Epithelial cell of proximal tubule (primary cell): Measurements from ENCODE around the gene CNDP2. TPM values are rescaled to one million over a fixed set of nuclear protein-coding genes. Genes with fewer than 3 reads are reported as not detected.

Experiments
- DNase-seq: peaks from one replicate; pipeline ENCODE4 v3.0.0-alpha.2; 2011; ENCODE audit warnings: low read depth
- H3K4me3 ChIP-seq: 2 replicates; pipeline ENCODE4 v1.5.1; 2011; ENCODE audit warnings: low read depth, mild to moderate bottlenecking, low read length
- total RNA-seq: library from RNA; depleted of rRNA; stranded (reverse); fragments of >200 nt; gene quantifications from 2 replicates; pipeline ENCODE4 v1.2.3, GENCODE V29; 2015
- TF ChIP-seq, protein P1 (sequence below): conservative IDR thresholded peaks from 2 replicates; pipeline ENCODE4 v1.5.1; 2012; ENCODE audit warnings: low read depth, mild to moderate bottlenecking, low read length

Gene CNDP2
- total RNA-seq, 1 donor from 2014 or later, result 171 TPM

DNA sequence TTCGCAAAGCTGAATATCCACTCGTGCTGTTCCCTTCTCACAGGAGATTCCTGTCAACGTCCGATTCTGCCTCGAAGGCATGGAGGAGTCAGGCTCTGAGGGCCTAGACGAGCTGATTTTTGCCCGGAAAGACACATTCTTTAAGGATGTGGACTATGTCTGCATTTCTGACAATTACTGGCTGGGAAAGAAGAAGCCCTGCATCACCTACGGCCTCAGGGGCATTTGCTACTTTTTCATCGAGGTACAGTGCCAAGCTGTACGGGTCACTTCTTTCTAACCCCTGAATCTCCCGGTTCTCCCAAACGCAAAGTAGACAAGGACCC lies 14.6 kb downstream of the CNDP2 start:
- DNase-seq, result no peak
- H3K4me3 ChIP-seq, result no peak overlapping the region
- TF ChIP-seq, protein P1, sequence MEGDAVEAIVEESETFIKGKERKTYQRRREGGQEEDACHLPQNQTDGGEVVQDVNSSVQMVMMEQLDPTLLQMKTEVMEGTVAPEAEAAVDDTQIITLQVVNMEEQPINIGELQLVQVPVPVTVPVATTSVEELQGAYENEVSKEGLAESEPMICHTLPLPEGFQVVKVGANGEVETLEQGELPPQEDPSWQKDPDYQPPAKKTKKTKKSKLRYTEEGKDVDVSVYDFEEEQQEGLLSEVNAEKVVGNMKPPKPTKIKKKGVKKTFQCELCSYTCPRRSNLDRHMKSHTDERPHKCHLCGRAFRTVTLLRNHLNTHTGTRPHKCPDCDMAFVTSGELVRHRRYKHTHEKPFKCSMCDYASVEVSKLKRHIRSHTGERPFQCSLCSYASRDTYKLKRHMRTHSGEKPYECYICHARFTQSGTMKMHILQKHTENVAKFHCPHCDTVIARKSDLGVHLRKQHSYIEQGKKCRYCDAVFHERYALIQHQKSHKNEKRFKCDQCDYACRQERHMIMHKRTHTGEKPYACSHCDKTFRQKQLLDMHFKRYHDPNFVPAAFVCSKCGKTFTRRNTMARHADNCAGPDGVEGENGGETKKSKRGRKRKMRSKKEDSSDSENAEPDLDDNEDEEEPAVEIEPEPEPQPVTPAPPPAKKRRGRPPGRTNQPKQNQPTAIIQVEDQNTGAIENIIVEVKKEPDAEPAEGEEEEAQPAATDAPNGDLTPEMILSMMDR, result no peak

DNA sequence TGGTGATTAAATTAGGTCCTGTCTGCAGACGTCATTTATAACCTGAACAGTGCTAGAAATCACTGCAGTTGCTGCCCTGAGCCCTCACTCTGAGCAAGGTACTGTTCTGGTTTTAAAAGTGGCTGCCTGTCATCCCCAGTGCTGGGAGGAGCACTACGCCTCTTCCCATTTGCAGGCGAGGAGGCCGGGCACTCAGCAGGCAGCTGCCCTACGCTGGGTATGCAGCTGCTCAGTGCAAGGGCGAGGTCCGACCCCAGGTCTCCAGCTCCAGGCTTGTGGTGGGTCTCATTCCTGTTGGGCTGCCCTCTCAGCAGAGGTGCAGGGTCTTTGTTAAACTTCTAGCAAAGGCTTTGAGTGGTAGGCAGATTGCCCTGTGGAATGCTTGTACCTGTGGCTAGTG lies 15.7 kb downstream of the CNDP2 start:
- DNase-seq, result no peak
- TF ChIP-seq, protein P1, result no peak
- no peak overlapping the region for H3K4me3 ChIP-seq

DNA sequence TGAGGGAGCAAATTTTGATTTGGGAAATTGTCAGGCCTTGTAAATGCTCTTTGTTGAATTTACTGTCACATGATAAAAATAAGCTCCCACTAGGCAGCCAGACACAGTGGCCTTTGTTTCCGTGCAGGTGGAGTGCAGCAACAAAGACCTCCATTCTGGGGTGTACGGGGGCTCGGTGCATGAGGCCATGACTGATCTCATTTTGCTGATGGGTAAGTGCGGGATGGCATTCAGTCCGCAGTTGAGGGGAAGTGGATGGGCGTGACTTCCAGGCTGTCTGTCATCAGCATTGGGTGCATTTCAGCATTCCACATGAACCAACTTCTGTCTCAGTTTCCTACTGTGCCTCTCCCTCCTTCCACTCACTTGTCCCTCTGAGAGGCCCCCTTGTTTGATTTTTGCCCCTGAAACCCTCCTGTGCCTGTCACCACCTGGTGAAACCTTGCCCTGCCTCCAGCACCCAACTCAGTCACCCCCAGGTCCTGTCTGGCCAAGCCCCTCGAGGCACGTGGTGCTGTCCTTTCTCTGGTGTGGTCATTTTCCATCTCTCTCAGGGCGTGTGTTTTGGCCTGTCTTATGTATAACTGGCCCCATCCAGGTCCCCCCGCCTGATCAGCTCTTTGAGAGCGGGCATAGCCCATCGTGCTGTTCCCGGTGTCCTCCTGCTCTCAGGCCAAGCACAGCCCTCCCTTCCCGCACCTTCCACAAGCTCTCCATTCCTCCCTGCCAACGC lies 16.3 kb downstream of the CNDP2 start:
- TF ChIP-seq, protein P1, result no peak
- H3K4me3 ChIP-seq, result no peak overlapping the region
- DNase-seq, result no peak

DNA sequence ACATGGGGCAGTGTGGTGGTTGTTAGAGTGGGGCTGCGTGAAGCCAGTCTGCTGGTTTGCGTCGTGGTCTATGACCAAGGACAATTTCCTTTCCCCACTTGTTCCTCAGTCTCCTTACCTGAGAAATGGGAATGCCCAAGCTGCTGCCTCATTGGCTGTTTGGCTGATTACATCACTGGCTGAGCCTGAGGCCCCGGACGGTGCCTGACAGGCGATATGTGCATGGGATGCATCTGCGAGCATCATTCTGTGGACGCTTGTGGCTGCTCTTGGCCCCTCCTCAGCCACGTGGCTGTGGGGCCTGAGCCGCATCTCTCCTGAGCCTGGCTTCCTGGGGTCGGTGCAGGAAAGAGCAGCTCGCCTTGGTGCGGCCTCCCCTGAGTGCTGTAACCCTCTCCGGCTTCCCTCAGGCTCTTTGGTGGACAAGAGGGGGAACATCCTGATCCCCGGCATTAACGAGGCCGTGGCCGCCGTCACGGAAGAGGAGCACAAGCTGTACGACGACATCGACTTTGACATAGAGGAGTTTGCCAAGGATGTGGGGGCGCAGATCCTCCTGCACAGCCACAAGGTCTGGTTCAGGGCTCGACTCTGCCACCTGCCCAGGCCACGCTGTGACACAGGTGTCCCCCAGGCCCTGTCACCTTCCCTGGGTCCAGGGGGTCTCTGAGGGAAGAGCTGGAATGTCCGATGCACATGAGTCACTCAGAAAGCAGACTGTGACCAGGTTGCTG lies 17.2 kb downstream of the CNDP2 start:
- TF ChIP-seq, protein P1, result no peak
- H3K4me3 ChIP-seq, result no peak overlapping the region
- no peak for DNase-seq

DNA sequence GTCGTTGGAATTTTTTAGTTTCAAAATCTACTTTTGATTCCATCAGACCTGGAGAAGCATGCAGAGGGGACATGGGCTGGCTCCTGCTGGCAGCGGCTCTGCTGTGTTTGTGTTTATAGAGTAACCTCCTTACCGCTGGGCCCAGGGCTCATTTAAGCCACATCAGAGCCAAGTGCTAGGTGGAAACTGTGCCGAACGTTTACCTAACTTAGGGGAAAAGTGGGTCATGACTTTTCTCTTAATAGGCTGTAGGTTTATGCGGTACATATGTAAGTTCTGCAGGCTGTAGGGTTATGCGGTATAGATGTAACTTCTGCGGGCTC lies 17.7 kb downstream of the CNDP2 start:
- TF ChIP-seq, protein P1, result no peak
- no peak for DNase-seq
- H3K4me3 ChIP-seq, result no peak overlapping the region

DNA sequence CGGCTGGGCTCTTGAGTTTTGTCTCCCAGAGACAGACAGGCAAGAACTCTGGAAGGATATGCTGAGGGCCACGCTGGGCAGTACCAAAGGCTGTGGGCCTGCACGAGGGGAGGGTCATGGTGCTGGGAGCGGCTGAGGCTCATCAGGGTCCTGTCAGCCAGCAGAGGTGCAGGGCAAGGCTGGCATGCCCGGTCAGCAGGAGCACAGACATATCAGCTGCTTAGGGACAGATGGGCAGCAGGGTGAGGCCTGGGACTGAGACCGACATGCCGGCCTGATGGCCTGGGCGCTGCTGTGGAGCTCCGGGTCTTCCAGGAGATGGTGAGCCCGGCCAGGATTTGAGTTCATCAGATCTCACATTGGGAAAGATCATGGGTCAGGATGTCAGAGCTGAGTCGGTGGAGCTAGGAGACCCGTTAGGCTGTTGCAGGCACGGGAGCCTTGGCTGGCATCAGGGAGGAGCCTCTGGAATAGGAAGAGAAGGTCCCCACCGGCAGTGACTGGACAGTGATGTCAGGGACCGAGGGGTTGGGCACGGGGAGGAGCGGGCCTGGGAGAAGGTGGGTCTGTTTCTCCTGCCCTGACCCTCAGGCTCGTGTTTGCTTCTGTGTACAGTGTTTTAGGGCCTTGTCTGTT lies 18.8 kb downstream of the CNDP2 start:
- no peak for DNase-seq
- TF ChIP-seq, protein P1, result no peak
- no peak overlapping the region for H3K4me3 ChIP-seq
